ENCODE data around the gene SARNP.
"Not testable (repeated sequence)": the region's sequence is repeated elsewhere in the genome, so short reads cannot be mapped to it uniquely, and the experiment has no call there.

Gene SARNP, protein sequence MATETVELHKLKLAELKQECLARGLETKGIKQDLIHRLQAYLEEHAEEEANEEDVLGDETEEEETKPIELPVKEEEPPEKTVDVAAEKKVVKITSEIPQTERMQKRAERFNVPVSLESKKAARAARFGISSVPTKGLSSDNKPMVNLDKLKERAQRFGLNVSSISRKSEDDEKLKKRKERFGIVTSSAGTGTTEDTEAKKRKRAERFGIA

DNA sequence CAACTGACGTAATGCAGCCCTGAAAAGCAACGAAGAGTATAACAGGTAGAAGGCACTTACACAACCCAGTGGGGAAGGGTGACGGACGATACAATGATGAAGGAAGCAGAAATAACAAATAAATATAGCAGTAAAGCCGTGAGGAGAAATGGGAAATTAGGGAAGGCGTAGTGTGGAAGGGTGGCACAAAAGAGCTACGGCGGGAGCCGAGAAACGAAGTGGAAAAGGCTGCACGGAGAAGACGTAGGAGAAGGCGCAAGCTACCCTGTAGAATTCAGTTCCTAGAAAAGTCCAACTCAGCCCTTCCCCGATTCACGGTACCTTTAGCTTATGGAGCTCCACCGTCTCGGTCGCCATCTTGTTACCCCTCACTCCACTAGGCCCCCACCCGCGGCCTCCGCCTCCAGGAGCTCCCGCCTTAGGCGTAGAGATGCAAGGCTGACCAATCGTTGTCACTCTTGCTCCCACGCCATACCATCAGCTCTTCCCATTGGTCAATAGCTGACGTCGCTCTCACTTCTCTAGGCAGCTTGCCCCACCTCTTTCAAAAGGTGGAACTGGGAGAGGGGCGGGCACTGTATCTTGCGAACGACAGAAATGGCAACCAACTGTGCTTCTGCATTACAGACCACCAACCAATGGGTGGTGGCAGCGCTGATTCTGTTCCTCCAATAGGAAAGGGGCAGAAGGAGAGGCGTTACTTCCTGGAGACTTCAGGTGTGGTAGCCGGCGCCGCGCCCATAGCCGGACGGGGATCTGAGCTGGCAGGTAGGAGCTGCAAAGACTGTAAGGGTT lies at the start of gene SARNP, which contains the start of gene ORMDL2:
Gene SARNP, minus strand, starts transcription at position 380 of the 795 bp plus-strand sequence. Its CDS starts 23 bp downstream, at position 357.
Gene ORMDL2, plus strand, starts transcription at position 697 of the 795 bp plus-strand sequence. CDS start 959 bp downstream, outside the sequence.
- Histone ChIP-seq H3K4me3 (peak within 1 kb of the TSS; percentile 87), H3K27ac (peak within 1 kb of the TSS; percentile 90 to 95)
- TF ChIP-seq, protein P1, sequence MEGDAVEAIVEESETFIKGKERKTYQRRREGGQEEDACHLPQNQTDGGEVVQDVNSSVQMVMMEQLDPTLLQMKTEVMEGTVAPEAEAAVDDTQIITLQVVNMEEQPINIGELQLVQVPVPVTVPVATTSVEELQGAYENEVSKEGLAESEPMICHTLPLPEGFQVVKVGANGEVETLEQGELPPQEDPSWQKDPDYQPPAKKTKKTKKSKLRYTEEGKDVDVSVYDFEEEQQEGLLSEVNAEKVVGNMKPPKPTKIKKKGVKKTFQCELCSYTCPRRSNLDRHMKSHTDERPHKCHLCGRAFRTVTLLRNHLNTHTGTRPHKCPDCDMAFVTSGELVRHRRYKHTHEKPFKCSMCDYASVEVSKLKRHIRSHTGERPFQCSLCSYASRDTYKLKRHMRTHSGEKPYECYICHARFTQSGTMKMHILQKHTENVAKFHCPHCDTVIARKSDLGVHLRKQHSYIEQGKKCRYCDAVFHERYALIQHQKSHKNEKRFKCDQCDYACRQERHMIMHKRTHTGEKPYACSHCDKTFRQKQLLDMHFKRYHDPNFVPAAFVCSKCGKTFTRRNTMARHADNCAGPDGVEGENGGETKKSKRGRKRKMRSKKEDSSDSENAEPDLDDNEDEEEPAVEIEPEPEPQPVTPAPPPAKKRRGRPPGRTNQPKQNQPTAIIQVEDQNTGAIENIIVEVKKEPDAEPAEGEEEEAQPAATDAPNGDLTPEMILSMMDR (IDR thresholded peaks at IDR 0.05) = no peak
- DNase-seq (ENCODE audit: low spot score) = peak; percentile 99

- H3K27ac ChIP-seq; H3K4me3 ChIP-seq; DNase-seq (ENCODE audit: low spot score): not testable (repeated sequence)
These were observed 49.0 kb upstream of the SARNP start for GRCh38 chr12:55866454-55867004.

DNA sequence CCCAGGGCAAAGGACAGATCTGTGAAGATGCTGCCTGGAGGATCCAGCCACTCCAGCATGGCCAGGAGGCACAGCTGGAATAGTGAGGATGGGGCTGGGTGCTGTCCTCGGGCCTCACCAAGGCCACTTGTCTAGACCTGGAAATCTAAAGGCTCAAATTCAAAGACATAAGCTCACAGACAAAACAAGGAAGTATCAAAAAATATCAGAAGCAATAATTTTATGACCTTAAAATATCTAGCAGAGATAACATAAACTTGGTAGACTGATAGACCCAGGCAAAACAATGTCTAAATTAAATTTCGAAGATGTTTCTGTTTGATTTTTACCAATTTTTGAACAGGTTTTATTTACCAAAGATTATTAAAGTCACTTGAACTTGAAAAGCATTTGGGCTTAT lies 47.8 kb upstream of the SARNP start:
- TF ChIP-seq, protein P1 (IDR thresholded peaks at IDR 0.05) = no peak
- no peak for DNase-seq (ENCODE audit: low spot score)
- Histone ChIP-seq H3K4me3 (no peak overlapping the region), H3K27ac (no peak overlapping the region)

DNA sequence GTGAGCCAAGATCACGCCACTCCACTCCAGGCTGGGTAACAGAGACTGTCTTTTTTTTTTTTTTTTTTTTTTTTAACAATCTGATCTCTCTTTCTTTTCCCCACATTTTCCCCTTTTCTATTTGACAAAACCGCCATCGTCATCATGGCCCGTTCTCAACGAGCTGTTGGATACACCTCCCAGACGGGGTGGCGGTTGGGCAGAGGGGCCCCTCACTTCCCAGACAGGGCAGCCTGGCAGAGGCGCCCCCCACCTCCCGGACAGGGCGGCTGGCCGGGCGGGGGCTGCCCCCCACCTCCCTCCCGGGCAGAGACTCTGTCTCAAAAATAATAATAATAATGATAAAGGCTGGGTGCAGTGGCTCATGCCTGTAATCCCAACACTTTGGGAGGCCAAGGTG lies 45.4 kb upstream of the SARNP start:
- H3K27ac ChIP-seq; H3K4me3 ChIP-seq; DNase-seq (ENCODE audit: low spot score): not testable (repeated sequence)

- Histone ChIP-seq H3K27ac (no peak overlapping the region), H3K4me3 (no peak overlapping the region)
- TF ChIP-seq, protein P1 (IDR thresholded peaks at IDR 0.05) = no peak
- no peak for DNase-seq (ENCODE audit: low spot score)
These were observed 44.8 kb upstream of the SARNP start for GRCh38 chr12:55862286-55862685.

DNA sequence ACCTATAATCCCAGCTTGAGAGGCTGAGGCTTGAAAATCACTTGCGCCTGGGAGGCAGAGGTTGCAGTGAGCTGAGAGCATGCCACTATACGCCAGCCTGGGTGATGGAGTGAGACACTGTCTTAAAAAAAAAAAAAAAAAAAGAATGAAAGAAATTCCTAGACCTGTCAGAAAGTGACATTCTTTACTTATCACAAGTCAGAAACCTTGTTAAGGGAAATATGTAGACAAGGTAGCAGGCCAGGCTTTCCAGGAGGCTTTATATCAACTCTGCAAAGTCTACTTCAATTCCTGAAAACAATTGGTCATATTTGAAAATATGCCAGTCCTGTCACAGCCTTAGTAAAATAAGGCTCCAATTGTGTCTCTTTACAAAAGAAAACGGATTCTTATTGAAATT lies 44.3 kb upstream of the SARNP start:
- Histone ChIP-seq H3K4me3 (no peak overlapping the region), H3K27ac (no peak overlapping the region)
- TF ChIP-seq, protein P1 (IDR thresholded peaks at IDR 0.05) = no peak
- no peak for DNase-seq (ENCODE audit: low spot score)

GRCh38 chr12:55861396-55861795 lies 43.9 kb upstream of the SARNP start:
- H3K4me3 ChIP-seq = no peak overlapping the region
- no peak overlapping the region for H3K27ac ChIP-seq
- TF ChIP-seq, protein P1 (IDR thresholded peaks at IDR 0.05) = no peak
- no peak for DNase-seq (ENCODE audit: low spot score)

GRCh38 chr12:55852740-55853139 lies 35.2 kb upstream of the SARNP start:
- Histone ChIP-seq H3K4me3 (no peak overlapping the region), H3K27ac (no peak overlapping the region)
- TF ChIP-seq, protein P1 (IDR thresholded peaks at IDR 0.05) = no peak
- DNase-seq (ENCODE audit: low spot score) = no peak

All from coronary artery (tissue), 2 donors.